ENCODE measurements around the gene TMEM82. TPM values are rescaled to one million over a fixed set of nuclear protein-coding genes. Genes with fewer than 3 reads are reported as not detected.
A peak's percentile ranks its signal among the peaks of the same experiment; 100 is the strongest.

TMEM82 gene
- total and polyA plus RNA-seq, 10 donors: not detected

DNA sequence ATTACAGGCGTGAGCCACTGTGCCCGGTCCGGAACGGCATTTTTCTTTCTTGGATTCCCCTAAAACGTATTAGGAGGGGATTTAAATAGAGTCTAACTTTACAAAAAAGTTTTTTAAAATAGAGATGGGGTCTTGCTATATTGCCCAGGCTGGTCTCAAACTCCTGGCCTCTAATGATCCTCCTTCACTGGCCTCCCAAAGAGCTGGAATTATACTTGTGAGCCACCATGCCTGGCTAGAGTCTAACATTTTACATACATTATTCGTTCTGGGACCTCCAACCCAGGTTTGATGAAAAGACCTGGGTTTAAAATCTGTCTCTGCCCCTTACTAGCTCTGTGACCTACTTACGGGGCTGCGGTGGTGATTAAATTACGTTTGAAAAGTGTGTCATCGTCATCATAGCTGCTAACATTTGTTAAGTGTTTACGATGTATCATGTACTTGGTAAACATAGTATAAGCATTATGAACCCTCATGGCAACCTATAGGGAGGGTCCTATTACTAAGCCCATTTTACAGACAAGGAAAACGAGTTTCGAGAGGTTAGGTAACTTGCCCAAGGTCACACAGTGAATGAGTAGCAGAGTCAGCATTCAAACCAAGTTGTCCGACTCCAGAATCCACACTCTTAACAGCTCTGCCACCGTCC lies 33.7 kb upstream of the TMEM82 start:
- Histone ChIP-seq H3K4me1 (peaks cover 0 to 86% (median 27%) of the 10 kb centered on the region in 6 donors), H3K27me3 (replicated peaks in 1 of 7) (no peaks in the 10 kb centered on the region), H3K9me3 (no peaks in the 10 kb centered on the region), H3K36me3 (peaks cover 0 to 31% (median 9%) of the 10 kb centered on the region in 6 donors), H3K4me3 (no peak overlapping the region), H3K27ac (no peak overlapping the region)
- TF ChIP-seq, protein P1, sequence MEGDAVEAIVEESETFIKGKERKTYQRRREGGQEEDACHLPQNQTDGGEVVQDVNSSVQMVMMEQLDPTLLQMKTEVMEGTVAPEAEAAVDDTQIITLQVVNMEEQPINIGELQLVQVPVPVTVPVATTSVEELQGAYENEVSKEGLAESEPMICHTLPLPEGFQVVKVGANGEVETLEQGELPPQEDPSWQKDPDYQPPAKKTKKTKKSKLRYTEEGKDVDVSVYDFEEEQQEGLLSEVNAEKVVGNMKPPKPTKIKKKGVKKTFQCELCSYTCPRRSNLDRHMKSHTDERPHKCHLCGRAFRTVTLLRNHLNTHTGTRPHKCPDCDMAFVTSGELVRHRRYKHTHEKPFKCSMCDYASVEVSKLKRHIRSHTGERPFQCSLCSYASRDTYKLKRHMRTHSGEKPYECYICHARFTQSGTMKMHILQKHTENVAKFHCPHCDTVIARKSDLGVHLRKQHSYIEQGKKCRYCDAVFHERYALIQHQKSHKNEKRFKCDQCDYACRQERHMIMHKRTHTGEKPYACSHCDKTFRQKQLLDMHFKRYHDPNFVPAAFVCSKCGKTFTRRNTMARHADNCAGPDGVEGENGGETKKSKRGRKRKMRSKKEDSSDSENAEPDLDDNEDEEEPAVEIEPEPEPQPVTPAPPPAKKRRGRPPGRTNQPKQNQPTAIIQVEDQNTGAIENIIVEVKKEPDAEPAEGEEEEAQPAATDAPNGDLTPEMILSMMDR (IDR thresholded peaks at IDR 0.05 in 8 of 11, conservative IDR thresholded peaks at IDR 0.05 in 3 of 11): no peak
- TF ChIP-seq POLR2A (IDR thresholded peaks at IDR 0.05): no peak
- no peak for TF ChIP-seq POLR2AphosphoS5 (IDR thresholded peaks at IDR 0.05)
- intact Hi-C loops (cut with DNase I; ENCODE audit: low total_unique reads): no loop called here
- DNase-seq: no peak
- WGBS, 5 donors: 88 to 95% (median 93%) methylated on average over 15 of the region's 15 CpGs

DNA sequence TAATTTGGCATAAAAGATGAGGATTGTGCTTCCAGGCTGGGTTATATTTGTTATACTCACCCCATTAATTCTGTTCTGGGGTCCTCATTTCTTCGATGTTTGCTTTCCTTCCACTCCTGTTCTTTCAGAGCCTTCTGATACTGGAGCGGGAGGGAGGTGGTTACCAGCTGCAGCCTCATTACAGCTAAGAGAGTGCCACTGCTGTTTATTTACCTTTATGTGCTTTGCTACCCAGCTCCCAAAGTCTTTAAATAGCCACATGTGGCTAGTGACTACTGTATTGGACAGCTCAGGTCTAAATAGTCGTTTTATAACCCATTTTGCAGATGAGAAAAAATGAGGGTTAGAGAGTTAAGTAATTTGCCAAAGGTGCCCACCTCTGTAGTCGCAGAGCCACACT lies 33.1 kb upstream of the TMEM82 start:
- Histone ChIP-seq H3K4me3 (no peak overlapping the region), H3K36me3 (peaks cover 0 to 32% (median 9%) of the 10 kb centered on the region in 6 donors), H3K9me3 (no peaks in the 10 kb centered on the region), H3K27ac (no peak overlapping the region), H3K27me3 (replicated peaks in 1 of 7) (no peaks in the 10 kb centered on the region), H3K4me1 (peaks cover 0 to 86% (median 24%) of the 10 kb centered on the region in 6 donors)
- no peak for DNase-seq
- TF ChIP-seq POLR2A (IDR thresholded peaks at IDR 0.05) (no peak), POLR2AphosphoS5 (IDR thresholded peaks at IDR 0.05) (no peak)
- TF ChIP-seq, protein P1 (IDR thresholded peaks at IDR 0.05 in 8 of 11, conservative IDR thresholded peaks at IDR 0.05 in 3 of 11): no peak
- intact Hi-C loops (cut with DNase I; ENCODE audit: low total_unique reads): no loop called here
- WGBS, 5 donors: 91 to 99% (median 96%) methylated on average over 4 of the region's 4 CpGs

DNA sequence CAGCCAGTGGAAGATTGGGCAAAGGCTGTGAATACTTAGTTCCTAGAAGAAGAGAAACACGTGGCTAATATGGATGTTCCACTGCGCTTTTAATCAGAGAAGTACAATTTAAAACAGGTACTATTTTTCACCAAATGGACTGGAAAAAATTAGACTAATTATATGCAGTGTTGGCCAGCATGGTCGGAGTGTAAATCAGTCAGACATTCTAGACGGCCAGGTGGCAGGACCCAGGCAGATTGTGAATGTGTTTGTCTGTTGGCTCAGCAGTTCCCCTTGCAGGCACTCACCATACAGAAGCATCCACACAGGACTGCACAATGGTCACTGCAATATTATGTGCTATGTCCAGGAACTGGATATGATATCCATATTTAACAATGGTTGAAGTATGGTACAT lies 30.1 kb upstream of the TMEM82 start:
- no peaks in the 10 kb centered on the region for H3K9me3 ChIP-seq
- intact Hi-C loops (cut with DNase I; ENCODE audit: low total_unique reads): no loop called here
- no peak overlapping the region for H3K27ac ChIP-seq
- no peak for DNase-seq
- H3K27me3 ChIP-seq (replicated peaks in 1 of 7): no peaks in the 10 kb centered on the region
- no peak overlapping the region for H3K4me3 ChIP-seq
- peaks cover 0 to 67% (median 19%) of the 10 kb centered on the region in 6 donors for H3K4me1 ChIP-seq
- TF ChIP-seq, protein P1 (IDR thresholded peaks at IDR 0.05 in 8 of 11, conservative IDR thresholded peaks at IDR 0.05 in 3 of 11): no peak
- no peak for TF ChIP-seq POLR2A (IDR thresholded peaks at IDR 0.05)
- no peak for TF ChIP-seq POLR2AphosphoS5 (IDR thresholded peaks at IDR 0.05)
- peaks cover 0 to 33% (median 14%) of the 10 kb centered on the region in 6 donors for H3K36me3 ChIP-seq
- WGBS, 5 donors: 68 to 78% (median 75%) methylated on average over 4 of the region's 4 CpGs

DNA sequence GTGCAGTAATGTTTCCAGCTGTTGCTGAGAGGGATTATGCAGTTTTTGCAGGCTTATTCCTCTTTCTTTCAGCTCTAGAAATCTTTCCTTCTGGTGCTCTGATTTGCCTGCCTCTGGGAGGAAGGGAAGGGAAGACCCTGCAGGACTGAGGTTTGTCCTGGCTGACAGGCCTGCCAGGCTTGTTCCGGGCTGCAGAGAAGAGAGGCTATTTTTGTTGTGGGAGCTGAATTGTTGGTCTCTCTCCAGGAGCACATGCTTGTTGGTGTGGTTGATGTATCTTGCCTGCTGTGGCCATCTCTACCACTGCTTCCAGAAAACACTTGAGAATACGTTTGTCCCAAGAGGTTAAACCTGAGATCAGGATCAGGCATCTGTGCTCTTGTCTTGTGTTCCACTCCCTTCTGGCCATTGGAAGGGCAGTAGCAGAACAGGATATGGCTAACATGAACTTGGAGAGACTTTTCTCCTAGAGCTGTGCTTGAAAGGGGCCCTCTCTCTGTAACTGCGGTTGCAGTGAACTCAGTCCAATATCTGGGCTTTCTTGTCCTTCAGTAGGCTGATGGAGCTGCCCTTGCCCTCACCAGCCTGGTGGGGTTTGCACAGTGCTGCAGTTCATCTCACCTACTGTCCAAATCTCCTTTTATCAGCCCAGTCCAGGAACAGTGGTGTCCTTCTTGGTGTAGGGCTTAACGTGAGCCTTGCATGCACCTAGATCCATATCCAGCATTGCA lies 27.7 kb upstream of the TMEM82 start:
- WGBS, 5 donors: 73 to 88% (median 80%) methylated on average over 3 to 4 of the region's 4 CpGs
- intact Hi-C loops (cut with DNase I; ENCODE audit: low total_unique reads): no loop called here
- no peak for DNase-seq

More for the DNA sequence above, 27.7 kb upstream of the TMEM82 start:
- no peak overlapping the region for H3K4me3 ChIP-seq
- peak overlapping the region in 3 of 8 donors; percentile 22 to 27 (median 26) for H3K27ac ChIP-seq
- H3K27me3 ChIP-seq (replicated peaks in 1 of 7): no peaks in the 10 kb centered on the region
- no peaks in the 10 kb centered on the region for H3K9me3 ChIP-seq
- peaks cover 0 to 45% (median 13%) of the 10 kb centered on the region in 6 donors for H3K4me1 ChIP-seq
- TF ChIP-seq, protein P1 (IDR thresholded peaks at IDR 0.05 in 8 of 11, conservative IDR thresholded peaks at IDR 0.05 in 3 of 11): no peak
- TF ChIP-seq POLR2A (IDR thresholded peaks at IDR 0.05) (no peak), POLR2AphosphoS5 (IDR thresholded peaks at IDR 0.05) (no peak)
- H3K36me3 ChIP-seq: peaks cover 0 to 53% (median 38%) of the 10 kb centered on the region in 6 donors

Data from spleen (tissue), 11 donors.